IgD-negative memory B cell (primary cell): ENCODE measurements around the gene TUBG2. TPM values are rescaled to one million over a fixed set of nuclear protein-coding genes. Genes with fewer than 3 reads are reported as not detected.
A peak's percentile ranks its signal among the peaks of the same experiment; 100 is the strongest.

Experiments used
- H3K27ac Mint-ChIP-seq, 3 donors: one replicate each; pipeline ENCODE4 v1.8.0; 2020 to 2022; ENCODE audit warnings: mild to moderate bottlenecking in 3 of 3, mixed read lengths in 3 of 3, moderate library complexity in 1 of 3
- H3K27me3 Mint-ChIP-seq: one replicate; pipeline ENCODE4 v1.8.0; 2021; ENCODE audit warnings: mixed read lengths
- H3K36me3 Mint-ChIP-seq: one replicate; pipeline ENCODE4 v1.8.0; 2020; ENCODE audit warnings: mild to moderate bottlenecking, mixed read lengths
- H3K4me1 Mint-ChIP-seq, 3 donors: one replicate each; pipeline ENCODE4 v1.8.0; 2020 to 2022; ENCODE audit warnings: mixed read lengths in 3 of 3, mild to moderate bottlenecking in 1 of 3
- H3K4me3 Mint-ChIP-seq, 4 donors: one replicate each; pipeline ENCODE4 v1.8.0; 2020 to 2022; ENCODE audit warnings: mild to moderate bottlenecking in 4 of 4, mixed read lengths in 4 of 4, moderate library complexity in 3 of 4
- H3K9me3 Mint-ChIP-seq, 3 donors: one replicate each; pipeline ENCODE4 v1.8.0; 2020 to 2021; ENCODE audit warnings: mixed read lengths in 3 of 3, mild to moderate bottlenecking in 1 of 3
- polyA plus RNA-seq: library from polyadenylated mRNA; unstranded; fragments of 300-500 nt; fragmentation: Illumina TruSeq; gene quantifications from one replicate; pipeline ENCODE4 v1.2.3, GENCODE V29; 2021

TUBG2 gene
- polyA plus RNA-seq, 1 donor from 2014 or later = 2.5 TPM

DNA sequence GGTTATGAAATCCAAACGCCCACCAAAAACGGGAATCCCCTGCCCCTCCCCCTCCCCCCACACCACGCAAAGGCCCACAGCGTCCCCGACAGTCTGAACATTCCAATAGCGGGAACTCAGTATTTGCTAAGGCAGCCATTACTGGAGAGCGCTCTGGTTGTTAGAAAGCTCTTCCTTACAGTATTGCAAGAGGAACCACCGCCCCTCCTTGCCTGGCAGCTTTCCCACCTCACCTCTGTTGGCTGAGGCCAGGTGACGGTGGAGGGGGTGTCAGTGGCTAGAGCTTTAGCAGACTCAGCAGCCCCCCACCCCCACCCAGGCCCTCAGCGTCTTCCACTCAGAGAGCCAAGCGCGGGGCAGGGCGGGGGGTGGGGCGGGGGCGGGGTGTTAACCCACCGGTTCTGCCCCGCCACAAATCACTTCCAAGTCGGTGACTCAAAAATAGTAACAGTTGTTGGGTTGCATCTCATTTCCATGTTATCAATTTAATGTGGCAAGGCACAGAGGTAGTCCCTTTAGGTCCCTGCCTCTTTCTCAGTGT lies 19.9 kb downstream of the TUBG2 start:
- Mint-ChIP-seq H3K27ac (peak overlapping the region in 2 of 3 donors; percentile 93 to 96), H3K27me3 (peaks cover 29% of the 10 kb centered on the region), H3K4me1 (peaks cover 37 to 44% (median 40%) of the 10 kb centered on the region in 3 donors), H3K36me3 (no peaks in the 10 kb centered on the region), H3K9me3 (no peaks in the 10 kb centered on the region), H3K4me3 (peak overlapping the region; percentile 85 to 97 (median 96))

DNA sequence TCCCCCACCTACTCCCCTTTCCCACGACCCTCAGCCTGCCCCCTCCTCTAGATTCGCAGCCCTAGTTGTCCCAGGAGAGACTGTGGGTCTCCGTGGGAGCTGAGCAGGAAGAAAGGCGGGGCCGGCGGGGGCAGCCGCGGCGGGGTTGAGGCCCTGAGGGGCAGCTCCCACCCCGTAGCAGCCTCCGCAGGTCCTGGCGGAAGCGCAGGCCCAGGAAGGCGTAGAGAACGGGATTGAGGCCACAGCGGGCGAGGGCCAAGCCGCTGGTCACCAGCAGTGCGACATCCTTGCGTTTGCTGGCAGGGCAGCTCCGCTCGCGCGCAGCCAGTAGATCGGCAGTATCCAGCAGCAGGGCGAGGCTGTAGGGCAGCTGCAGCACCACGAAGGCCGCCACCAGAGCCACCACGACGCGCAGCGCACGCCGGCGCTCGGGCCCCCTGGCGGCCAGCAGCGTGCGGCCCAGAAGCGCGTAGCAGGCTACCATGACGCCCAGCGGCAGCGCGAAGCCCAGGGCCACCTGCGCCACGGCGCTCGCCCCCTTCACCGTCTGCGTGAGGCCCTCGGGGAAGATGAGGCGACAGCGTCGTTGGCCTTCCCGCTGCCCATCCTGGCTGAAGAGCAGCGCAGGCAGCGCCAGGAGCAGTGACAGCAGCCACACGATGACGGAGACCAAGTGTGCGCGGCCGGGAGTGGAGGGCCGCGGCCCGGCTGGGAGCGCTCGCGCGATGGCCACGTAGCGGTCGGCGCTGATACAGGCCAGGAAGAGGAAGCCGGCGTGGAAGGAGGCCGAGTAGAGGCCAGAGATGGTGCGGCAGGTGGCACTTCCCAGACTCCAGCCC lies 20.6 kb downstream of the TUBG2 start:
- Mint-ChIP-seq H3K4me1 (peaks cover 30 to 41% (median 34%) of the 10 kb centered on the region in 3 donors), H3K27ac (peak overlapping the region; percentile 82 to 94 (median 93)), H3K9me3 (no peaks in the 10 kb centered on the region), H3K36me3 (no peaks in the 10 kb centered on the region), H3K27me3 (peaks cover 23% of the 10 kb centered on the region), H3K4me3 (peak overlapping the region; percentile 72 to 96 (median 90))

DNA sequence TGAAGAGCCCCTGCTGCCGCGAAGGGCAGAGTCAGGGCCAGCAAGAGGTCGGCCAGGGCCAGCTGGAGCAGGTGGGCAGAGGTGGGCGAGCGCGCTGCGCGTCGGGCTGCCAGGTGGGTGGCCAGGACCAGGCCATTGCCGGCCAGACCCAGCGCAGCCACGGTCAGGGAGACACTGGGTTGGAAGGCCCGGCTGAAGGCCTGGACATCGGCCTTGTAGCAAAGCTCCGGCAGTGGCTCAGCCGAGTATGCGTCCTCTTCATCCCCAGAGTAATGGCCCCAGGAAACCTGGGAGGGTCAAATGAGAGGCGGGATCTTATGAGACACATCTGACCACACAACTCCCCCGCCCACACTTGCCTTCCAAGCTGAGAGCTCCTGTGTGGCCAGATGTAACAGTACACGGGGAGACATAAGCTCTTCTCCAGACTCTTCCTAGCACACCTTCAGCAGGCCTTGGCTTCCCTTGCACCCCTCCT lies 21.3 kb downstream of the TUBG2 start:
- Mint-ChIP-seq H3K4me3 (peak overlapping the region; percentile 72 to 82 (median 76)), H3K27me3 (peaks cover 21% of the 10 kb centered on the region), H3K9me3 (no peaks in the 10 kb centered on the region), H3K36me3 (no peaks in the 10 kb centered on the region), H3K27ac (peak overlapping the region; percentile 6 to 83 (median 47)), H3K4me1 (peaks cover 29 to 37% (median 33%) of the 10 kb centered on the region in 3 donors)

DNA sequence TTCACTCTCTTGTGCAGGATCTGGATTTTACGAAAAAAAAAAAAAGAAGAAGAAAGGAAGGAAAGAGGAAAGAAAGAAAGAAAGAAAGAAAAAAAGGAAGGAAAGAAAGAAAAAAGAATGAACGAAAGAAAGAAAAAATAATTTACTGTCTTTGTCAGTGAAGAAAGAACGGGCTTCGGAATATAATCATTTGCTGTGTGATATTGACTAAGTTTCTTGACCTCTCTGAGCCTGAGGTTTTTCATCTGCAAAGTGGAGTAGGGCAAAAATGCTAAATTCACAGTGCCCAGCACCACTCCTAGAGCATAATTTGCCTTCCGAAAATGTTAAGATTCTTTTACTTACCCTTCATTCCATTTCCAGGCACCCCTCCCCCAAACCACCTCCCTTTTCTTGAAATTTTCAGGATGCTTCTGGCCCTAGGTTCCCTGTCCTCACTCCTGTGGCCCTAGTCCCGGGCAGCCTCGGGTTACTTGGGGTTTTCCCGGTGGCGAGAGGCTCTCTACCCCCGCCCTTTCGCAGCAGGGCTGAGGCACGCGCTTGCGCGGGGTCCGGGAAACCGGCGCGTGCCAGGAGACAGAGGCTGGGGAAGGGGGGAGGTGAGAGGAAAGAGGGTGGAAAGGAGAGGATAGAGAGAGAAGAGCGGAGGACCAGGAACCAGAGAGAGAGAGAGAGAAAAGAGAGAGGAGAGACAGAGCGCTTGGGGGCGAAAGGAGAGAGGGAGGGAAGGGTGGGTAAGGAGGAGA lies 23.1 kb downstream of the TUBG2 start, which contains the start of gene CNTNAP1:
Gene CNTNAP1, plus strand, starts transcription at position 556 of the 746 bp plus-strand sequence. CDS start 299 bp downstream, outside the sequence.
- Mint-ChIP-seq H3K4me1 (peaks cover 26 to 35% (median 34%) of the 10 kb centered on the region in 3 donors), H3K27me3 (peaks cover 16% of the 10 kb centered on the region), H3K9me3 (no peaks in the 10 kb centered on the region), H3K27ac (peak within 1 kb of the TSS; percentile 83 to 89 (median 84)), H3K4me3 (peak within 1 kb of the TSS; percentile 72 to 91 (median 84)), H3K36me3 (no peaks in the 10 kb centered on the region)

DNA sequence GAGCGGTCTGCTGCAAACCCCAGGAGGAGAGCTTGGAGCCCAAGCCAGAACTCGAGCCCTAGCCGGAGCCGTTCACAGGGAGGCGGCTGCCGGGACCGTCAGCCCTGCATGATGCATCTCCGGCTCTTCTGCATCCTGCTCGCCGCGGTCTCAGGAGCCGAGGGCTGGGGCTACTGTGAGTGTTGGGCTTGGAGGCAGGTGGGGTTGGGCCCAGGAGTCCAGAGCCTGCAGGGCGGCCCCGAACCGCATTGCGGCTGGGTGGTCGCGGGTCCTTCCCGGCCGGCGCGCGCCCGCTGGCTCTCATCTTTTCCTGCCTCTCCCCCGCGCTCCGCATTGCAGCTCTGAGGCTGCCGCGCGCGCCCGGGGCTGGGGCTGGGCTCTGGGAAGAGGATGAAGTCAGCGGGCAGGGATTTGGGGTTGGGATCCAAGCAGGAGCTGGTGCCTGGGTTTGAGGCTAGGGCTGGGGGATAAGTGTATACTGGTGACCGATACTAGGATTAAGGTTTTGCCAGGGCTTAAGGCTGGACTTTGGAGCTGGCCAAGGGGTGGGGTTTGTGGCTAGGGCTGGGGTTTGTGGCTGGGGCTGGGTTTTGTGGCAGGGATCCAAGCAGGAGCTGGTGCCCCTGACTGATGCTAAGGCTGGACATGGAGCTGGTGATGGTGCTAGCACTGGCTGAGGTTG lies 23.8 kb downstream of the TUBG2 start:
- Mint-ChIP-seq H3K9me3 (no peaks in the 10 kb centered on the region), H3K27me3 (peaks cover 16% of the 10 kb centered on the region), H3K36me3 (no peaks in the 10 kb centered on the region)

DNA sequence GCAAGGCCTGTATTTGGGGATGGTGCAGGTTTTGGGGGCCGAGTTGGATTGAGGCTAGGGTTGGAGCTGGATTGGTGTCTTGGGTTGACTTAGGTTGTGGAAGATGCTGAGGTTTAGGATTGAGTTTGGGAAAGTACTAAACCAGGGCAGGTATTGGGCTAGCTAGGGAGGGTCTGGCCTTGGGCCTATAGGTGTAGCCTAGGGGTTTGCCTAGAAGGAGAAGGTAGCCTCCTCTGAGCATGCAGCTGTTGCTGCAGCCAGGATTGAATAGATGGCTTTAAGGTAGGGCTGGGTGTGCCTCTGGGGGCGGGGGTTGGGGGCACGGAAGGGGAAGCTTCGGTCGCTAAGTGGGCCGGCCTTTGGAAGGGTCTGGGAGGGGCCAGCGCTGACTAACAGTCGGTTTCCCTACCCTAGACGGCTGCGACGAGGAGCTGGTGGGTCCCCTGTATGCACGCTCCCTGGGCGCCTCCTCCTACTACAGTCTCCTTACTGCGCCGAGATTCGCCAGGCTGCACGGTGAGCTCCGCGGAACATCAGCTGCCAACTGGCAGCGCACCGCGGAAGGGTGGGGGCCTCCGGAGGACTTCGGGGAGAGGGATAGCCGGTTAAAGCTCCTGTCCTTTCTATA lies 24.4 kb downstream of the TUBG2 start:
- Mint-ChIP-seq H3K27me3 (peaks cover 16% of the 10 kb centered on the region), H3K27ac (peak overlapping the region in 1 of 3 donors; percentile 71), H3K4me1 (peaks cover 22 to 30% (median 26%) of the 10 kb centered on the region in 3 donors), H3K4me3 (peak overlapping the region in 3 of 4 donors; percentile 30 to 73 (median 52)), H3K9me3 (no peaks in the 10 kb centered on the region), H3K36me3 (no peaks in the 10 kb centered on the region)

More for the DNA sequence above, 23.8 kb downstream of the TUBG2 start:
- H3K4me1 Mint-ChIP-seq = peaks cover 25 to 33% (median 29%) of the 10 kb centered on the region in 3 donors
- peak overlapping the region; percentile 72 to 91 (median 84) for H3K4me3 Mint-ChIP-seq
- H3K27ac Mint-ChIP-seq = peak overlapping the region in 1 of 3 donors; percentile 83

DNA sequence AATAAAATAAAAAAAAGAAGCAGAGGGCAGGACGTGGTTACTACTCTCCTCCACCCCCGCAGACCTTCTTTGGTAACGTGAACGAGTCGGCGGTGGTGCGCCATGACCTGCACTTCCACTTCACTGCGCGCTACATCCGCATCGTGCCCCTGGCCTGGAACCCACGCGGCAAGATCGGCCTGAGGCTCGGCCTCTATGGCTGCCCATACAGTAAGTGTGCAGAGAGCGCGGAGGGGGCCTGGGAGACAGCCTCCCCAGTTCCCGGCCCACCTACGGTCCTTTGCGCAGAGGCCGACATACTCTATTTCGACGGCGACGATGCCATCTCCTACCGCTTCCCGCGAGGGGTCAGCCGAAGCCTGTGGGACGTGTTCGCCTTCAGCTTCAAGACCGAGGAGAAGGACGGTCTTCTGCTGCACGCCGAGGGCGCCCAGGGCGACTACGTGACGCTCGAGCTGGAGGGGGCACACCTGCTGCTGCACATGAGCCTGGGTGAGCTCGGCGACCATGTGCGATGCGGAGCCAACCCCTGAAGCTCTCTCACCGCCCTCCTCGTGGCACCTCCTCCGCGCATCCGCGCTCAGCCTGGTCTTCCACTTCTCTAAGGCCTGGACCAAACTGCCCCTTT lies 26.0 kb downstream of the TUBG2 start:
- H3K9me3 Mint-ChIP-seq = no peaks in the 10 kb centered on the region
- H3K4me3 Mint-ChIP-seq = peak overlapping the region in 2 of 4 donors; percentile 27 to 32
- peak overlapping the region in 2 of 3 donors; percentile 31 to 77 for H3K27ac Mint-ChIP-seq
- H3K36me3 Mint-ChIP-seq = no peaks in the 10 kb centered on the region
- H3K4me1 Mint-ChIP-seq = peaks cover 14 to 25% (median 22%) of the 10 kb centered on the region in 3 donors
- H3K27me3 Mint-ChIP-seq = peaks cover 16% of the 10 kb centered on the region

DNA sequence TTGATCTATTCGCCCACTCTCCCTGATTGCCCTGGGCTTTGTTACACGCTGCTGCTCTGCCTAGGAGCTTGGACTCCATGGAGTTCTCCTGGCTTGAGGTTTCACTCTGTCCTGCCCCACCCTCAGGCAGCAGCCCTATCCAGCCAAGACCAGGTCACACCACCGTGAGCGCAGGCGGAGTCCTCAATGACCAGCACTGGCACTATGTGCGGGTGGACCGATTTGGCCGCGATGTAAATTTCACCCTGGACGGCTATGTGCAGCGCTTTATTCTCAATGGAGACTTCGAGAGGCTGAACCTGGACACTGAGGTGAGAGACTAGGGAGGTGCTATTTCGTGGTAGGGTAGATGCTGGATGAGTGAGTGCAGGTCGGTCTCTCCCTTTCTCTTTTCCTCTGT lies 26.7 kb downstream of the TUBG2 start:
- Mint-ChIP-seq H3K27me3 (peaks cover 14% of the 10 kb centered on the region), H3K9me3 (no peaks in the 10 kb centered on the region), H3K4me3 (peak overlapping the region in 2 of 4 donors; percentile 21 to 27), H3K4me1 (peaks cover 10 to 20% (median 19%) of the 10 kb centered on the region in 3 donors), H3K27ac (peak overlapping the region in 1 of 3 donors; percentile 77), H3K36me3 (no peaks in the 10 kb centered on the region)

DNA sequence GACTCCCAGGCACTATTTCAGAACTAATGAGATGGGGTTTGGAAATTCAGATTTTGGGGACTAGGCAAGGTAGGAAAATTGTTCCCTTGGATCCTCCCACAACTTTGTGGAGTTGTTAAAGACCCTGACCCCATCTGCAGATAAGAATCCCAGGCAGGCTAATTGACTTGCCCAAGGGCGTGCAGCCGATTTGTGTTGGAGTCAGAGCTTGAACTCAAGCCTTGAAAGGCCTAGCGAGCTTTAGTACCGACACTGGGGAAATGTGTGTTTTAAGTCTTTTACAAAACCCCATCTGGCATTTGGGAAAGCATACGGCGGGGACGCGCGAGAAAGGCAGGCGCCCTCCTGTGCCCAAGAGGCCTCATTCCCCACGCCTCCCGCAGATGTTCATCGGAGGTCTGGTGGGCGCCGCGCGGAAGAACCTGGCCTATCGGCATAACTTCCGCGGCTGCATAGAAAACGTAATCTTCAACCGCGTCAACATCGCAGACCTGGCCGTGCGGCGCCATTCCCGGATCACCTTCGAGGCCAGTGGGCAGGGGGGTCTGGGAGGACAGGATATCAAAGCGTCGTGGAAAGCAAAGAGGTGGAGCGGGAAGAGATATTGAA lies 27.5 kb downstream of the TUBG2 start:
- Mint-ChIP-seq H3K4me3 (no peak overlapping the region), H3K9me3 (no peaks in the 10 kb centered on the region), H3K27me3 (peaks cover 11% of the 10 kb centered on the region), H3K36me3 (peaks cover under 1% of the 10 kb centered on the region), H3K4me1 (peaks cover 6 to 15% (median 15%) of the 10 kb centered on the region in 3 donors), H3K27ac (peak overlapping the region in 1 of 3 donors; percentile 16)

DNA sequence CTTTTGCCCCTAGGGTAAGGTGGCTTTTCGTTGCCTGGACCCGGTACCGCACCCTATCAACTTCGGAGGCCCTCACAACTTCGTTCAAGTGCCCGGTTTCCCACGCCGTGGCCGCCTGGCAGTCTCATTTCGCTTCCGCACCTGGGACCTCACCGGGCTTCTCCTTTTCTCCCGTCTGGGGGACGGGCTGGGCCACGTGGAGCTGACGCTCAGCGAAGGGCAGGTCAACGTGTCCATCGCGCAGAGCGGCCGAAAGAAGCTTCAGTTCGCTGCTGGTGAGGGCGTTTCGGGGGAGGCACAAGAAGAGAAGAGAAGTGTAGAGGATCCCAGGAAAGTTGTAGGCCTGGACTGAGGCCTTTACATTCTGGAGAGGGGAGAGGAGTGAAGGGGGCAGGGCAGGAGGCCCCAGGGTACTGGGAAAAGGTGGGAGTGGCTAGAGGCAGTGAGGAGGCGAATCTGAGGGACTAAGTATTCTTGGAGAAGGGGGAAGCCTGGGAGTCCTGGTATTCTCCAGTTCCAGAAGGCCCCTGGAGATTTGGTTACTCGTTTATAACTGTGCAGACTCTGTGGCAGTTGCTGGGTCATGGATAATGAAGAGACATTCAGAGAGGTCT lies 28.7 kb downstream of the TUBG2 start:
- no peaks in the 10 kb centered on the region for H3K9me3 Mint-ChIP-seq
- H3K27ac Mint-ChIP-seq = peak overlapping the region in 1 of 3 donors; percentile 59
- H3K4me1 Mint-ChIP-seq = peaks cover 0 to 8% (median 8%) of the 10 kb centered on the region in 3 donors
- H3K27me3 Mint-ChIP-seq = peaks cover 3% of the 10 kb centered on the region
- no peak overlapping the region for H3K4me3 Mint-ChIP-seq
- peaks cover 1% of the 10 kb centered on the region for H3K36me3 Mint-ChIP-seq

DNA sequence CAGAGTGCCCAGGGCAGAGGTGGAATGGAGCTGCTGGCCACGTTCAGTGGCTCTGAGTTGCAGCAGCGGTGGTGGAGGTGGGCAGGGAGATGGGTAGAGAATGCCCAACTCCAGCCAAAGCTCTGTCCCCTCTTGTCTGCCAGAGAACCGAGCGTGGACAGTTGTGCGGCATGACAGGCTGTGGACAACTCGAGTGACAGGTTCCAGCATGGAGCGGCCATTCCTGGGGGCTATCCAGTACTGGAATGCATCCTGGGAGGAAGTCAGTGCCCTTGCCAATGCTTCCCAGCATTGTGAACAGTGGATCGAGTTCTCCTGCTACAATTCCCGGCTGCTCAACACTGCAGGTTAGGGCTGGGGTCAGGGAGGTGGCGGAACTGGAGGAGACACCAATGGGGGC lies 31.5 kb downstream of the TUBG2 start:
- no peaks in the 10 kb centered on the region for H3K27me3 Mint-ChIP-seq
- no peak overlapping the region for H3K27ac Mint-ChIP-seq
- peaks cover 0 to 4% (median 0%) of the 10 kb centered on the region in 3 donors for H3K4me1 Mint-ChIP-seq
- peaks cover 1% of the 10 kb centered on the region for H3K36me3 Mint-ChIP-seq
- H3K9me3 Mint-ChIP-seq = no peaks in the 10 kb centered on the region
- H3K4me3 Mint-ChIP-seq = no peak overlapping the region

DNA sequence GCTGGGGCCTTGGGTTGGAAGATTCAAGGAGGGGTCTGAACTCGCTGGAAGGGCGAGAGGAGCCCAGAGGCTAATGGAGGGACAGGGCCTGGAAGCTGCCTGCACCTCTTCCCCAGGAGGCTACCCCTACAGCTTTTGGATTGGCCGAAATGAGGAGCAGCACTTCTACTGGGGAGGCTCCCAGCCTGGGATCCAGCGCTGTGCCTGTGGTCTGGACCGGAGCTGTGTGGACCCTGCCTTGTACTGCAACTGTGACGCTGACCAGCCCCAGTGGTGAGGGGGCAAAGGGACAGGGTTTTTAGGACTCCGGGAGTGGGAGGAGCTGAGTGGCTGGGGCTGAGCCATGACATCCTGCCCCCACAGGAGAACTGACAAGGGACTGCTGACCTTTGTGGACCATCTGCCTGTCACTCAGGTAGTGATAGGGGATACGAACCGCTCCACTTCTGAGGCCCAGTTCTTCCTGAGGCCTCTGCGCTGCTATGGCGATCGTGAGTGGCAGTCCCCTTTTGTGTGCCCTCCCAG lies 32.0 kb downstream of the TUBG2 start:
- Mint-ChIP-seq H3K27ac (no peak overlapping the region), H3K4me3 (no peak overlapping the region), H3K36me3 (peaks cover 1% of the 10 kb centered on the region), H3K9me3 (no peaks in the 10 kb centered on the region), H3K27me3 (no peaks in the 10 kb centered on the region), H3K4me1 (peaks cover 0 to 4% (median 0%) of the 10 kb centered on the region in 3 donors)
